ENCODE data around the gene SLC19A2.
"Not testable (repeated sequence)": the region's sequence is repeated elsewhere in the genome, so short reads cannot be mapped to it uniquely, and the experiment has no call there.

The SLC19A2 gene, protein sequence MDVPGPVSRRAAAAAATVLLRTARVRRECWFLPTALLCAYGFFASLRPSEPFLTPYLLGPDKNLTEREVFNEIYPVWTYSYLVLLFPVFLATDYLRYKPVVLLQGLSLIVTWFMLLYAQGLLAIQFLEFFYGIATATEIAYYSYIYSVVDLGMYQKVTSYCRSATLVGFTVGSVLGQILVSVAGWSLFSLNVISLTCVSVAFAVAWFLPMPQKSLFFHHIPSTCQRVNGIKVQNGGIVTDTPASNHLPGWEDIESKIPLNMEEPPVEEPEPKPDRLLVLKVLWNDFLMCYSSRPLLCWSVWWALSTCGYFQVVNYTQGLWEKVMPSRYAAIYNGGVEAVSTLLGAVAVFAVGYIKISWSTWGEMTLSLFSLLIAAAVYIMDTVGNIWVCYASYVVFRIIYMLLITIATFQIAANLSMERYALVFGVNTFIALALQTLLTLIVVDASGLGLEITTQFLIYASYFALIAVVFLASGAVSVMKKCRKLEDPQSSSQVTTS

DNA sequence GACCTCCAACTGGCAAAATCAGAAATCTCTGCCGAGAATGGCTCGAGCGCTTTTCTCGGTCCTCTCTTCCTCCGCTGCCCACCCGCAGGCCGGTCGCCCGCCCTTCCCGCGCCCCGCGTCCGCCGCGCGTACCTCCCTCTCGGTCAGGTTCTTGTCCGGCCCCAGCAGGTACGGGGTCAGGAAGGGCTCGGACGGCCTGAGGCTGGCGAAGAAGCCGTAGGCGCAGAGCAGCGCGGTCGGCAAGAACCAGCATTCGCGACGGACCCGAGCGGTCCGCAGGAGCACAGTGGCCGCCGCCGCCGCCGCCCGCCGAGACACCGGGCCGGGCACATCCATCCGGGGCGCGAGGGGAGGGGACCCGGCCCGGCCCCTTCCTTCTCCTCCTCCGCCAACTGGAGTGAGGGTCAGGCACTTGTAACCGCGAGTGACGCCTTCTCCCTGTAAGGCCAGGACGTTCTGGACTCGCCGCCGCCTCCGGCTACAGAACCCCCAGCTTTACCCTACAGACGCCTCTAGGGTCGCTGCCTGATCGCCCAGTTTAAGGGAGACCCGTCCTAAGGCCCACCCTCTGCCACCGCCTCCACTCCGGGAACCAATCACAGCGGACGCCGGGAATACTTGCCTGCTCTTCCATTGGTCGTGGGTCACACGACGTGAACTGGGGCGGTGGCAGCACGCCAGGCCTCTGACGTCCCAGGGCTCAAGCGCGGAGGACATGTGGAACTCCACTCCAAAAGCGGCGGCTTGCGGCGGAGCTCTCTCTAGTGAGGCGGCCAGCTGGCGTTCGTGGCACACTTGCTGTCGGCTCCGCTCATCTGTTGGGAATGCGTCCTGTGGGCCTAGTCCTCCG lies at the start of gene SLC19A2:
SLC19A2 (minus strand) TSS at position 514 of the 850 bp plus-strand sequence; CDS start at position 336, 178 bp downstream.
- peak; percentile 69 to 85 (median 78) for DNase-seq (ENCODE audit: low read depth in 2 of 3, low spot score in 2 of 3)

DNA sequence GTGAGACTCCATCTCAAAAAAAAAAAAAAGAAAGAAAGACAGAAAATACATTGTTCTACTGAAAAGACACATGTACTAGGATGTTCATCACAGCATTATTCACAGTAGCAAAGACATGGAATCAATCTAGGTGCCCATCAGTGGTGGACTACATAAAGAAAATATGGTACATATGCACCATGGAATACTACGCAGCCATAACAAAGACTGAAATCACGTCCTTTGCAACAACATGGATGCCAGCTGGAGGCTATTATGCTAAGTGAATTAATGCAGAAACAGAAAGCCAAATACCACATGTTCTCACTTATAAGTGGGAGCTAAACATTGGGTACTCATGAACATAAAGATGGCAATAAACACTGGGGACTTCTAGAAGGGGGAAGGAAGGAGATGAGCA lies 48.9 kb upstream of the SLC19A2 start:
- DNase-seq (ENCODE audit: low read depth in 2 of 3, low spot score in 2 of 3), result no peak

DNA sequence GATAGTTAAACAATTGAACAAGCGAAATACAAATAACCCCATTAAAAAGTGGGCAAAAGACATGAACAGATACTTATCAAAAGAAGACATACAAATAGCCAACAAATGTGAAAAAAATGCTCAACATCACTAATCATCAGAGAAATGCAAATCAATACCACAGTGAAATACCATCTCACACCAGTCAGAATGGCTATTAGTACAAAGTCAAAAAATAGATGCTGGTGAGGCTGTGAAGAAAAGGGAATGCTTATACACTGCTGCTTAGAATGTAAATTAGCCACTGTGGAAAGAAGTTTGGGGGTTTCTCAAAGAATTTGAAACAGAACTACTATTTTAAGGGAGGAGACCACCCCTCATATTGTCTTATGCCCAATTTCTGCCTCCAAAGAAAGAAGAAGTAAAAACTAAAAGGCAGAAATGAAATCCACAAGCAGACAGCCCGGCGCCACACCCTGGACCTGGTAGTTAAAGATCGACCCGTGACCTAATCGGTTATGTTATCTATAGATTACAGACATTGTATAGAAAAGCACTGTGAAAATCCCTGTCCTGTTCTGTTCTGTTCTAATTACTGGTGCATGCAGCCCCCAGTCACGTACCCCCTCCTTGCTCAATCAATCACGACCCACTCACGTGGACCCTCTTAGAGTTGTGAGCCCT lies 47.9 kb upstream of the SLC19A2 start:
- not testable (repeated sequence) for DNase-seq (ENCODE audit: low read depth in 2 of 3, low spot score in 2 of 3)

DNA sequence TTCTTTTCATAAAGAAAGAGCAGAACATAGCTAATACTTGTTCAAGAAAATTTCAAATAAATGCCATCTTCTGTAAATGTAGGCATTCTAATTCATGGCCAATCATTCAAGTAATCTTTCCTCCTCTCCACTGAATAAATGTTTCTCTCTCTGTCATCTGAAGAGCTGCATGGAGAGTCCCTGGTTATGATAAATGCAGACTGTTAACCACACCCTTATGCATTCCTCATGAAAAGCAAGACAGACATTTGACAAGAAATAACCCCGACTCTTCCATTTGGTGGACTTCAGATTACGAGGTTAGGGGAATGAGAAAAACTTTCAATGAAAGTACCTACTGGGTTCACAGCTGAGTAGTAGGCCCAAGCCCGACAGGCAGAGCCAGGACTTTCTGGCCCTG lies 44.7 kb upstream of the SLC19A2 start:
- DNase-seq (ENCODE audit: low read depth in 2 of 3, low spot score in 2 of 3), result no peak

DNA sequence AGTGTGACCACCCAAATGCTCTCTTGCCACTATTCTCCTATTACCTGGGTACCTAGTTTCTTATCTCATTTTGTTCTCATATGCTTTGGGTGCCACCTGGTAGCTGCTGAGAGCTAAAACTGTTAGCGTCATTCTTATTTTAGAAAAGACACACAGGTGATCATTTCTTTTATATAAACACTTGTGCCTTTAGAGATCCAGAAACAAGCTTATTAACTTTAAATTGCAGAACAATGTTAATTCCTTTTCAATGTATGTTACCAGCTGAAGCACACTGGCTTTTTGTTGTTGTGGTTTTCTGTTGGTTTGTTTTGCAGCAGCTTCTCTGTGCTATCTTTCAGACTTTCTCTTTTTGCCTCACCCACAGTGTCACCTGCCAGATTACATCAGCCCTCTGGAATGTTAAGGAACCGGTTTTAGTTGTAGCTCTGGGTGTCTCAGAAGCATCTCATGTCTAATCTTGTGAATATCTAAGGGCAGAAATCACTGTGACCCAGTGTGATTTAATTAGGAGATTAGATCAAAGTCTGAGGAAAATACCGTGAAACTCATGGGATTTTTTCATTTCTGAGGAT lies 43.4 kb upstream of the SLC19A2 start:
- DNase-seq (ENCODE audit: low read depth in 2 of 3, low spot score in 2 of 3), result no peak

DNA sequence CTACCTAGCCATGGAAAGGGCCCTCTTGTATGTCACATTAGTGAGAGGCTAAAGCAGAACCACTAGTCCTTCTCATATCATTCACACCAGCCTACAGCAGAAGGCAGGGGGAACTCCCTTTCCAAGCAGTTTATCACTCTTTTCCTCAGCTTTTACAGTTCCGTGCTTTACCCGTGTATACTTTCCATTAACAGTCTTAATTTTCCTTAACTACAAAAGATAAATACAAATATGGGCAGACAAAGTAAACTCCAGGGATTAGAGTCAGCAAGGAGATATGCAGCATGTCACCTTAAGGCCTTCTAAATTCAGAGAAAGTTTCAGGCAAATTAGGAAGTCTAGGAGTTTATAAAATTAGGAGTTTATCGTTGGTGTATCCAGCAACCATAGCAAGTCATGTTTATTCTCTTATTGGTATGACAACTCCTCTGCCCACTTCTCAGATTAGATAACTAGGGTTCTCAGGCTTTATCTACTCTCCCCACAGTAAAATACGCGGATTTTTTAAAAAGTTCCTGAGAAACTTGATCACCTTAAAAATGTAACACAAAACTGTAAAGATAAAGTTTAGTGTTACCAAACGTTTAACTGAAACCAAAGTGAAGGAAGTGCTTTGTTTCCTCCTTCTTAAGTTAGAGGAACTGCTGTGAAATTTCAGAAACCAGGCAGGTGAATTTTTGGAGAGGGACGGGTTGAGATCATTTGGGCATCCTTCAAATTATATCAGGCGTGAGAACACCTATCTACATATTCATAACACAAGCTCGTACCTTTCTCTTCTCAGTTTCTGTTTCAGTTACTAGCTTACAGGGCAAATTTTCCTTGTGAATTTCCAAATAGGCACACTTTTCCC lies 42.7 kb upstream of the SLC19A2 start:
- DNase-seq (ENCODE audit: low read depth in 2 of 3, low spot score in 2 of 3), result no peak

- DNase-seq (ENCODE audit: low read depth in 2 of 3, low spot score in 2 of 3), result no peak
These were observed 41.9 kb upstream of the SLC19A2 start for GRCh38 chr1:169527451-169528214.

- no peak for DNase-seq (ENCODE audit: low read depth in 2 of 3, low spot score in 2 of 3)
These were observed 41.3 kb upstream of the SLC19A2 start for GRCh38 chr1:169527001-169527400.

GRCh38 chr1:169526120-169526832 lies 40.5 kb upstream of the SLC19A2 start:
- no peak for DNase-seq (ENCODE audit: low read depth in 2 of 3, low spot score in 2 of 3)

- DNase-seq (ENCODE audit: low read depth in 2 of 3, low spot score in 2 of 3), result no peak
These were observed 39.6 kb upstream of the SLC19A2 start for GRCh38 chr1:169525391-169525790.

DNA sequence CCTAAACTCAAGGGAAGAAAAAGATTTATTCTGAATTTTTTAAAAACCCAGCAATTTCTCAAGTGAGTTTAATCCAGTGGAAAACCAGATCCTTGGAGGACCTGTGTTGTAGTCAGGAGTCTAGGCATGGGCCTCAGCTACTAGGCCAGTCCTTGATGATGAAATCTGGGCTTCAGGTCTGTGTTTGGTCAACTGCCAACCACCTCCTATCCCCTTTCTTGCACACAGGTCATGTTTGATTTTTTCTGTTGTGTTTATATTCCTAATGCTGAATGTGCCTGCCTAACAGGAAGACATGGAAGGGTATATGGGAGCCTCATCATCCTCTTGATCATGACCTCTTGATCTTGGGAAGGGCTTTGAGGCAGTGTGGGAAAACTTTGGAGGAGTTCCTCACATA lies 38.2 kb upstream of the SLC19A2 start:
- no peak for DNase-seq (ENCODE audit: low read depth in 2 of 3, low spot score in 2 of 3)

GRCh38 chr1:169521226-169521625 lies 35.5 kb upstream of the SLC19A2 start:
- DNase-seq (ENCODE audit: low read depth in 2 of 3, low spot score in 2 of 3), result no peak

DNA sequence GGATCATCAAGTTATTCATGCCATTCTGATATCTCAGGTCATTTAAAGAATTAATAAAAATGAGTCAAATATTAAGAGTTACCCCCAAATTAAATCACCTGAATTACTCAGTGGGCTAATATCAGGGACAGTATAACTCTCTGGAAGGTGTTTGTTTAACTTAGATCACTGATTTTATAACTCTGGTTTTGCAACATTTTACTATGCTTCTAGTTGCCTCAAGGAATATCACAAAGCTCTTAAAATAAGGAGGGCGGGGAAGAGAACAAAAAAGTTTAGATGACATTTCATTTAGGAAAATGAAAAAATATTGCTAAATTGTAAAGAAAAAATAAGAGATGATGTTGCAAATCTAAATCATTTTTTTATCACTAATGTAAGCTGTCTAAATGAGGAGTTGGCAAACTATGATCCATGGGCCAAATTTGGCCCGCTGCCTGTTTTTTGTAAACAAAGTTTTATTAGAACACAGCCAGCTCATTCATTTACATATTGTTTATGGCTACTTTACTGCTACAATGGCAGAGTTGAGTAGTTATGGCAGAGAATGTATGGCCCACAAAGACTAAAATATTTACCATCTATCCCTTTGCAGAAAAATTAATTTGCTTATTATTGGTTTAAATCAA lies 31.9 kb upstream of the SLC19A2 start:
- DNase-seq (ENCODE audit: low read depth in 2 of 3, low spot score in 2 of 3), result no peak

DNA sequence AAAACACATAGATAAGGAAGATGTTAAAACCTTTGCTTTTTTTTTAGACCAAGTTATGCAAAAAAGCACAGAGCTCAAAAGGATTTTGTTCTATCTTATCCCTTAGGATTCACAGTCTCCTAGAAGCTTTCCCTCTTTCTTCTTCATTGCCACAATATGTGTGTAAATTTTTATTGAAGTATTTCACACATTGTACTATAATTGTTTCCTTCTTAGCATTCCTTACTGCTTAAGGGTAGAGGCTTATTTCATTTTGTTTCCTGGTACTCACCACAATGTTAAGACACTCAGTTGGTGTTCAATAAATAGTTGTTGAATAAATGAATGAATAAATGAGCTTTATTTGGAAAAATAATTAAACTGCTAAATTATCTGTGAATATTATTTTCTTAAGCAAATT lies 29.9 kb upstream of the SLC19A2 start:
- DNase-seq (ENCODE audit: low read depth in 2 of 3, low spot score in 2 of 3), result no peak

GRCh38 chr1:169514566-169515270 lies 29.0 kb upstream of the SLC19A2 start:
- no peak for DNase-seq (ENCODE audit: low read depth in 2 of 3, low spot score in 2 of 3)

DNA sequence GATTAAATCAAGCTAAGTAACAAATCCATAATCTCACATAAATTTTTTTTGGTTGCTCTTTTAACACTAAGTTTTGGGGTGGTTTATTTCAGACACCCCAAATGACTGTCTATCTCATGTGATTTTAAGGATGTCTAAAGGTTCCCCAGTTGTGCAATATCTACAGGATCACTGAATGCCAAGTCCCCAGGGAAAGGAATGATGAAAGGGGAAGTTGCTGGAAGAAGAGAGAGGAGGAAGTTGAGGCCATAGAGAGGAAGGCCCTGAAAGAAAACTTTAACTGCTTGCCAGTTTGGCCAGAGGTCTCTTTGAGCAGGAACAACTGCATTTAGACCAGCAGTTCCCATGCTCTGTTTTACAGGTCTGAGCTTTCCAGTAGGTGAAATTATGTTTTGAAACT lies 27.5 kb upstream of the SLC19A2 start:
- no peak for DNase-seq (ENCODE audit: low read depth in 2 of 3, low spot score in 2 of 3)

- no peak for DNase-seq (ENCODE audit: low read depth in 2 of 3, low spot score in 2 of 3)
These were observed 25.7 kb upstream of the SLC19A2 start for GRCh38 chr1:169511316-169512005.

Data from activated CD8-positive, alpha-beta memory T cell treated with anti-CD3 and anti-CD28 coated beads for 48 hours (primary cell).